WTC11 (cell line): ENCODE data around the gene TBC1D22A. TPM values are rescaled to one million over a fixed set of nuclear protein-coding genes. Genes with fewer than 3 reads are reported as not detected.
A peak's percentile ranks its signal among the peaks of the same experiment; 100 is the strongest.

ENCODE experiments used
- ATAC-seq: fragments of 200-7000 bp; cut with Tn5 transposase; 2 replicates; pipeline ENCODE4 v1.10.0; 2021; ENCODE audit warnings: mild to moderate bottlenecking, moderate library complexity
- CTCF ChIA-PET: fragments of 300-600 bp; sonication (Branson Sonifier 250); formaldehyde crosslinking; loops from one replicate; lab custom pipeline; 2021; ENCODE audit warnings: antibody characterized with exemption; lab: Charles Lee
- POLR2A ChIA-PET: fragments of 350-600 bp; sonication (Branson Sonifier 250); formaldehyde crosslinking; loops from one replicate; lab custom pipeline; 2021; ENCODE audit warnings: antibody characterized with exemption; lab: Charles Lee
- DNase-seq: peaks from one replicate; pipeline ENCODE4 v3.0.0; 2021; ENCODE audit warnings: low spot score
- H3K27ac Mint-ChIP-seq: 2 replicates; pipeline ENCODE4 v1.8.0; 2021; ENCODE audit warnings: mixed read lengths
- H3K27me3 Mint-ChIP-seq: 2 replicates; pipeline ENCODE4 v1.8.0; 2021; ENCODE audit warnings: low read depth, mild to moderate bottlenecking, moderate library complexity, mixed read lengths
- H3K36me3 Mint-ChIP-seq: 2 replicates; pipeline ENCODE4 v1.8.0; 2021; ENCODE audit warnings: mixed read lengths
- H3K4me1 Mint-ChIP-seq: 2 replicates; pipeline ENCODE4 v1.8.0; 2022; ENCODE audit warnings: mixed read lengths
- H3K4me3 Mint-ChIP-seq: 2 replicates; pipeline ENCODE4 v1.8.0; 2021; ENCODE audit warnings: mild to moderate bottlenecking, moderate library complexity, mixed read lengths
- H3K9me3 Mint-ChIP-seq: 2 replicates; pipeline ENCODE4 v1.8.0; 2021; ENCODE audit warnings: mixed read lengths
- ARID4B ChIP-seq: sonication (generic); formaldehyde crosslinking; IDR thresholded peaks from 2 replicates; pipeline ENCODE4 v1.8.0; 2023; ENCODE audit warnings: missing genetic modification reagents, mild to moderate bottlenecking, borderline replicate concordance
- FOXJ3 ChIP-seq: sonication (generic); formaldehyde crosslinking; IDR thresholded peaks from 2 replicates; pipeline ENCODE4 v1.9.0; 2021; ENCODE audit warnings: missing genetic modification reagents, mild to moderate bottlenecking, borderline replicate concordance
- FOXK1 ChIP-seq: sonication (generic); formaldehyde crosslinking; IDR thresholded peaks from 2 replicates; pipeline ENCODE4 v1.8.0; 2022; ENCODE audit warnings: mild to moderate bottlenecking, moderate library complexity, missing genetic modification reagents
- FOXP4 ChIP-seq: sonication (generic); formaldehyde crosslinking; IDR thresholded peaks from 2 replicates; pipeline ENCODE4 v1.8.0; 2022; ENCODE audit warnings: mild to moderate bottlenecking, missing genetic modification reagents
- GTF2I ChIP-seq: fragments of 250-450 bp; sonication (Bioruptor Pico); conservative IDR thresholded peaks from 2 replicates; pipeline ENCODE4 v1.4.0; 2021; ENCODE audit warnings: mild to moderate bottlenecking
- JUN ChIP-seq: sonication (generic); formaldehyde crosslinking; IDR thresholded peaks from 2 replicates; pipeline ENCODE4 v1.8.0; 2023; ENCODE audit warnings: mild to moderate bottlenecking, missing genetic modification reagents
- MXD4 ChIP-seq: fragments of 250-450 bp; sonication (Bioruptor Pico); IDR thresholded peaks from 2 replicates; pipeline ENCODE4 v1.8.0; 2021; ENCODE audit warnings: mild to moderate bottlenecking, moderate library complexity, borderline replicate concordance
- NR2C2 ChIP-seq: sonication (generic); formaldehyde crosslinking; IDR thresholded peaks from 2 replicates; pipeline ENCODE4 v1.8.0; 2022; ENCODE audit warnings: mild to moderate bottlenecking, missing genetic modification reagents
- PRRX2 ChIP-seq: fragments of 250-450 bp; sonication (Bioruptor Pico); IDR thresholded peaks from 2 replicates; pipeline ENCODE4 v1.8.0; 2021; ENCODE audit warnings: mild to moderate bottlenecking
- RELA ChIP-seq: sonication (generic); formaldehyde crosslinking; IDR thresholded peaks from 2 replicates; pipeline ENCODE4 v1.8.1; 2022; ENCODE audit warnings: missing genetic modification reagents, mild to moderate bottlenecking, borderline replicate concordance
- RORB ChIP-seq: fragments of 250-450 bp; sonication (Bioruptor Pico); IDR thresholded peaks from 2 replicates; pipeline ENCODE4 v1.9.0; 2021; ENCODE audit warnings: mild to moderate bottlenecking
- SMAD4 ChIP-seq: sonication (generic); formaldehyde crosslinking; IDR thresholded peaks from 2 replicates; pipeline ENCODE4 v1.8.0; 2022; ENCODE audit warnings: mild to moderate bottlenecking, missing genetic modification reagents
- TEAD1 ChIP-seq: sonication (generic); formaldehyde crosslinking; IDR thresholded peaks from 2 replicates; pipeline ENCODE4 v1.8.0; 2022; ENCODE audit warnings: mild to moderate bottlenecking, missing genetic modification reagents
- USF1 ChIP-seq: sonication (generic); formaldehyde crosslinking; IDR thresholded peaks from 2 replicates; pipeline ENCODE4 v1.8.0; 2022; ENCODE audit warnings: mild to moderate bottlenecking, missing genetic modification reagents
- ZBTB21 ChIP-seq: sonication (generic); formaldehyde crosslinking; IDR thresholded peaks from 2 replicates; pipeline ENCODE4 v1.8.1; 2023; ENCODE audit warnings: mild to moderate bottlenecking, missing genetic modification reagents, borderline replicate concordance
- ZNF317 ChIP-seq: sonication (generic); formaldehyde crosslinking; IDR thresholded peaks from 2 replicates; pipeline ENCODE4 v1.8.1; 2023; ENCODE audit warnings: low read depth, mild to moderate bottlenecking, moderate library complexity, missing genetic modification reagents, borderline replicate concordance
- ZNF416 ChIP-seq: fragments of 250-450 bp; sonication (Bioruptor Pico); IDR thresholded peaks from 2 replicates; pipeline ENCODE4 v1.9.0; 2021; ENCODE audit warnings: mild to moderate bottlenecking, inconsistent platforms
- ZNF423 ChIP-seq: fragments of 250-450 bp; sonication (Bioruptor Pico); IDR thresholded peaks from 2 replicates; pipeline ENCODE4 v2.1.2; 2022; ENCODE audit warnings: mild to moderate bottlenecking, moderate library complexity
- total RNA-seq: library from RNA; stranded (reverse); gene quantifications from 3 replicates; pipeline ENCODE4 v1.2.3, GENCODE V29; 2021
- TF ChIP-seq, protein P1 (sequence below): sonication (generic); formaldehyde crosslinking; IDR thresholded peaks from 2 replicates; pipeline ENCODE4 v1.8.1; 2023; ENCODE audit warnings: mild to moderate bottlenecking, missing genetic modification reagents
- TF ChIP-seq, protein P2 (sequence below): sonication (generic); formaldehyde crosslinking; IDR thresholded peaks from 2 replicates; pipeline ENCODE4 v1.8.1; 2022; ENCODE audit warnings: mild to moderate bottlenecking, moderate library complexity, missing genetic modification reagents
- TF ChIP-seq, protein P3 (sequence below): fragments of 250-450 bp; sonication (Bioruptor Pico); IDR thresholded peaks from 2 replicates; pipeline ENCODE4 v1.8.0; 2021; ENCODE audit warnings: mild to moderate bottlenecking
- TF ChIP-seq, protein P4 (sequence below): fragments of 200-600 bp; IDR thresholded peaks from 2 replicates; pipeline ENCODE4 v1.8.0; 2022; ENCODE audit warnings: antibody characterized with exemption

Gene TBC1D22A
- total RNA-seq, 1 experiment from 2014 or later: 18.1 TPM

DNA sequence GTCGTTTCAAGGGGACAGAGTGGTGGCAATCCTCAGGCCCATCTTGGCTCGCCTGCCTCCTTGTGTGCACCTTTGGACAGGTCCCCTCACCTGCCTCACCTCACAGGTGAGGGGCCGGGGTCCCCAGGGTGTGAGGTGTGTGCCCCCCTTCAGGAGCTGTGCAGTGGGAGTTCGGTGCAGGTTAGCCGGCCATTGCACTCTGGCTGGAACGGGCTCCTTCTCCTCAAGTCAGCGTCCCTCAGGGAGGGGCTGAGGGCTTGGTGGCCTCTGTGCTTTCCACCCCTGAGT is 269.1 kb downstream of the TBC1D22A start:
- POLR2A ChIA-PET: no interaction called here
- no peak for DNase-seq
- Mint-ChIP-seq H3K27me3 (no peaks in the 10 kb centered on the region; the same call in 1 of the 2 replicates), H3K36me3 (no peaks in the 10 kb centered on the region), H3K9me3 (no peaks in the 10 kb centered on the region), H3K4me3 (no peak overlapping the region), H3K27ac (no peak overlapping the region), H3K4me1 (peaks cover 25% of the 10 kb centered on the region)
- TF ChIP-seq RELA (CRISPR knock-in tag) (no peak), ARID4B (CRISPR knock-in tag) (no peak), NR2C2 (CRISPR knock-in tag) (no peak), GTF2I (CRISPR knock-in tag) (no peak), TEAD1 (CRISPR knock-in tag) (no peak), JUN (no peak), ZNF317 (CRISPR knock-in tag) (no peak), MXD4 (CRISPR knock-in tag) (no peak), FOXJ3 (CRISPR knock-in tag) (no peak), PRRX2 (CRISPR knock-in tag) (no peak), ZNF416 (CRISPR knock-in tag) (no peak)
- TF ChIP-seq, protein P1, sequence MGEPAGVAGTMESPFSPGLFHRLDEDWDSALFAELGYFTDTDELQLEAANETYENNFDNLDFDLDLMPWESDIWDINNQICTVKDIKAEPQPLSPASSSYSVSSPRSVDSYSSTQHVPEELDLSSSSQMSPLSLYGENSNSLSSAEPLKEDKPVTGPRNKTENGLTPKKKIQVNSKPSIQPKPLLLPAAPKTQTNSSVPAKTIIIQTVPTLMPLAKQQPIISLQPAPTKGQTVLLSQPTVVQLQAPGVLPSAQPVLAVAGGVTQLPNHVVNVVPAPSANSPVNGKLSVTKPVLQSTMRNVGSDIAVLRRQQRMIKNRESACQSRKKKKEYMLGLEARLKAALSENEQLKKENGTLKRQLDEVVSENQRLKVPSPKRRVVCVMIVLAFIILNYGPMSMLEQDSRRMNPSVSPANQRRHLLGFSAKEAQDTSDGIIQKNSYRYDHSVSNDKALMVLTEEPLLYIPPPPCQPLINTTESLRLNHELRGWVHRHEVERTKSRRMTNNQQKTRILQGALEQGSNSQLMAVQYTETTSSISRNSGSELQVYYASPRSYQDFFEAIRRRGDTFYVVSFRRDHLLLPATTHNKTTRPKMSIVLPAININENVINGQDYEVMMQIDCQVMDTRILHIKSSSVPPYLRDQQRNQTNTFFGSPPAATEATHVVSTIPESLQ (CRISPR knock-in tag): no peak
- CTCF ChIA-PET: interaction anchor here (1.9 kb wide), 1 partner anchor 19 kb away, joined by 4 read pairs; no protein-coding TSS in a partner anchor
- ATAC-seq: no peak

DNA sequence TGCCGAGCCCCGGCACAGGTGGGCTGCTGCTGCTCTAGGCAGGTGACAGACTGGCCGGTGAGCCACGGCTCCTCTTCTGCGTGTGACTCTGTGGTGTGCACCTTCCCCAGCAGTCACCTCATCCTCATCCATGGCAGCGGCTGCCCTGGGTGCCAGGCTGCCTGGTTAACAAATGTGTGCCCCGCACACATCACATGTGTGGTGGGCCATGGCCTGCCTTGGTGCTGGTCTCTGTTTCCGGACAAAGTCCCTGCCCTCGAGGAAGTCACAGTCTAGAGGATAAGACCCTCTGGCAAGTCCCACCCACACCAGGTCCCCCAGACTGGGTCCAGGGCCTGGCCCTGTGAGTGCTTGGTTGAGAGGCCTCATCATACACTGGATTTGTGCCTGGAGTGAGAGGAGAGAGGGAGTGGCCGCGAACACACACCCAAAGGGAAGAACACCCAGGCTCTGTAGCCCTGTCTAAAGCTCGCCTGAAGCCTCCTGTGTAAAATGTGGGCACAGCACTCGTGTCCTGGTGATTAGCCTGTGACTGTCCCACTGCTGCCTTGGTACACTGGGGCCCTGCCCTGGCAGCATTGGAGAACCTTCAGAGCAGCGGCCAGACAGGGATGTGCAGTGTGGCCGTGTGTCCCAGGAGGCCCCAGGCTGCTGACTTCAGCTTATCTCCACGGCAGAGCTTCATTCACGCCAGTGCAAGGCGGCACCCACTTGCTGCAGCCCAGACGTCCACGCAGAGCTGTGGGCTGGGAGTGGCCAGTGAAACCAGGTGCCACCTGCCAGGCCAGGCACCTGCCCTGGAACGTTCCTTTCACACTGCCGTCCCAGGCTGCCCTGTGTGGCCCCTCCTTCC is 269.9 kb downstream of the TBC1D22A start:
- no peaks in the 10 kb centered on the region; the same call in 1 of the 2 replicates for H3K27me3 Mint-ChIP-seq
- no peak for ATAC-seq
- H3K4me3 Mint-ChIP-seq: no peak overlapping the region
- H3K4me1 Mint-ChIP-seq: peaks cover 18% of the 10 kb centered on the region
- DNase-seq: peak; percentile 5
- no peaks in the 10 kb centered on the region for H3K9me3 Mint-ChIP-seq
- no peaks in the 10 kb centered on the region for H3K36me3 Mint-ChIP-seq
- ChIA-PET CTCF (interaction anchor here (1.9 kb wide), 1 partner anchor 20 kb away, joined by 4 read pairs; no protein-coding TSS in a partner anchor), POLR2A (no interaction called here)
- H3K27ac Mint-ChIP-seq: peak overlapping the region; percentile 88
- TF ChIP-seq, protein P2, sequence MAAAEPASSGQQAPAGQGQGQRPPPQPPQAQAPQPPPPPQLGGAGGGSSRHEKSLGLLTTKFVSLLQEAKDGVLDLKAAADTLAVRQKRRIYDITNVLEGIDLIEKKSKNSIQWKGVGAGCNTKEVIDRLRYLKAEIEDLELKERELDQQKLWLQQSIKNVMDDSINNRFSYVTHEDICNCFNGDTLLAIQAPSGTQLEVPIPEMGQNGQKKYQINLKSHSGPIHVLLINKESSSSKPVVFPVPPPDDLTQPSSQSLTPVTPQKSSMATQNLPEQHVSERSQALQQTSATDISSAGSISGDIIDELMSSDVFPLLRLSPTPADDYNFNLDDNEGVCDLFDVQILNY: no peak
- TF ChIP-seq FOXK1 (CRISPR knock-in tag) (no peak), TEAD1 (CRISPR knock-in tag) (no peak), USF1 (no peak), SMAD4 (no peak), RORB (CRISPR knock-in tag) (no peak), ZBTB21 (CRISPR knock-in tag) (no peak), FOXP4 (no peak), ZNF423 (no peak)
- TF ChIP-seq, protein P3, sequence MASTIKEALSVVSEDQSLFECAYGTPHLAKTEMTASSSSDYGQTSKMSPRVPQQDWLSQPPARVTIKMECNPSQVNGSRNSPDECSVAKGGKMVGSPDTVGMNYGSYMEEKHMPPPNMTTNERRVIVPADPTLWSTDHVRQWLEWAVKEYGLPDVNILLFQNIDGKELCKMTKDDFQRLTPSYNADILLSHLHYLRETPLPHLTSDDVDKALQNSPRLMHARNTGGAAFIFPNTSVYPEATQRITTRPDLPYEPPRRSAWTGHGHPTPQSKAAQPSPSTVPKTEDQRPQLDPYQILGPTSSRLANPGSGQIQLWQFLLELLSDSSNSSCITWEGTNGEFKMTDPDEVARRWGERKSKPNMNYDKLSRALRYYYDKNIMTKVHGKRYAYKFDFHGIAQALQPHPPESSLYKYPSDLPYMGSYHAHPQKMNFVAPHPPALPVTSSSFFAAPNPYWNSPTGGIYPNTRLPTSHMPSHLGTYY (CRISPR knock-in tag): no peak
- TF ChIP-seq, protein P4, sequence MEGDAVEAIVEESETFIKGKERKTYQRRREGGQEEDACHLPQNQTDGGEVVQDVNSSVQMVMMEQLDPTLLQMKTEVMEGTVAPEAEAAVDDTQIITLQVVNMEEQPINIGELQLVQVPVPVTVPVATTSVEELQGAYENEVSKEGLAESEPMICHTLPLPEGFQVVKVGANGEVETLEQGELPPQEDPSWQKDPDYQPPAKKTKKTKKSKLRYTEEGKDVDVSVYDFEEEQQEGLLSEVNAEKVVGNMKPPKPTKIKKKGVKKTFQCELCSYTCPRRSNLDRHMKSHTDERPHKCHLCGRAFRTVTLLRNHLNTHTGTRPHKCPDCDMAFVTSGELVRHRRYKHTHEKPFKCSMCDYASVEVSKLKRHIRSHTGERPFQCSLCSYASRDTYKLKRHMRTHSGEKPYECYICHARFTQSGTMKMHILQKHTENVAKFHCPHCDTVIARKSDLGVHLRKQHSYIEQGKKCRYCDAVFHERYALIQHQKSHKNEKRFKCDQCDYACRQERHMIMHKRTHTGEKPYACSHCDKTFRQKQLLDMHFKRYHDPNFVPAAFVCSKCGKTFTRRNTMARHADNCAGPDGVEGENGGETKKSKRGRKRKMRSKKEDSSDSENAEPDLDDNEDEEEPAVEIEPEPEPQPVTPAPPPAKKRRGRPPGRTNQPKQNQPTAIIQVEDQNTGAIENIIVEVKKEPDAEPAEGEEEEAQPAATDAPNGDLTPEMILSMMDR: no peak
